ENCODE data around the gene MRFAP1. TPM values are rescaled to one million over a fixed set of nuclear protein-coding genes. Genes with fewer than 3 reads are reported as not detected.
A peak's percentile ranks its signal among the peaks of the same experiment; 100 is the strongest.

MRFAP1 gene
- total RNA-seq, 4 donors from 2014 or later = 143 to 214 (median 163) TPM

GRCh38 chr4:6687947-6688878, 47.7 kb downstream of the MRFAP1 start:
- Histone ChIP-seq H3K27ac (peak overlapping the region; percentile 76), H3K4me1 (peaks cover 15% of the 10 kb centered on the region), H3K9me3 (no peaks in the 10 kb centered on the region), H3K36me3 (no peaks in the 10 kb centered on the region), H3K27me3 (no peaks in the 10 kb centered on the region), H3K4me3 (no peak overlapping the region)
- no peak for DNase-seq (ENCODE audit: low spot score in 2 of 2)
- TF ChIP-seq POLR2AphosphoS5 (IDR thresholded peaks at IDR 0.05) (no peak), CTCF (IDR thresholded peaks at IDR 0.05) (peak in 1 of 2 donors; percentile 19)
- 86% methylated on average over 22 of the region's 24 CpGs for WGBS

- 47% methylated on average over 17 of the region's 23 CpGs for WGBS
- H3K4me1 ChIP-seq = peaks cover 22% of the 10 kb centered on the region
- H3K27me3 ChIP-seq = no peaks in the 10 kb centered on the region
- DNase-seq (ENCODE audit: low spot score in 2 of 2) = no peak
- peak overlapping the region; percentile 76 for H3K27ac ChIP-seq
- H3K36me3 ChIP-seq = no peaks in the 10 kb centered on the region
- no peak for TF ChIP-seq POLR2A (IDR thresholded peaks at IDR 0.05)
- no peak for TF ChIP-seq CTCF (IDR thresholded peaks at IDR 0.05)
- TF ChIP-seq EP300 (IDR thresholded peaks at IDR 0.05) = no peak
- no peak for TF ChIP-seq POLR2AphosphoS5 (IDR thresholded peaks at IDR 0.05)
- H3K9me3 ChIP-seq = no peaks in the 10 kb centered on the region
- peak overlapping the region; percentile 11 for H3K4me3 ChIP-seq
Measured at GRCh38 chr4:6688879-6689505, 48.5 kb downstream of the MRFAP1 start.

GRCh38 chr4:6689506-6689960, 49.0 kb downstream of the MRFAP1 start:
- Histone ChIP-seq H3K36me3 (no peaks in the 10 kb centered on the region), H3K27ac (peak overlapping the region; percentile 76), H3K4me1 (peaks cover 26% of the 10 kb centered on the region), H3K9me3 (no peaks in the 10 kb centered on the region), H3K4me3 (peak overlapping the region; percentile 11), H3K27me3 (no peaks in the 10 kb centered on the region)
- WGBS = 87% methylated on average over 8 of the region's 15 CpGs
- TF ChIP-seq POLR2AphosphoS5 (IDR thresholded peaks at IDR 0.05) (no peak), CTCF (IDR thresholded peaks at IDR 0.05) (no peak), POLR2A (IDR thresholded peaks at IDR 0.05) (no peak), EP300 (IDR thresholded peaks at IDR 0.05) (no peak)
- no peak for DNase-seq (ENCODE audit: low spot score in 2 of 2)

Other genes starting within 250 kb of the MRFAP1 start
- 10 to 100 TPM; 42.5 to 81.5 (median 61.0) TPM for gene PPP2R2C, start 168.1 kb upstream of the MRFAP1 start, total RNA-seq
- gene MAN2B2, start 65.5 kb upstream of the MRFAP1 start, total RNA-seq = 10 to 100 TPM; 19.6 to 27.9 (median 25.2) TPM
- 10 to 100 TPM in 2 of 4 donors, 1 to 10 TPM in 2; 4.7 to 27.7 (median 9.3) TPM for gene S100P, start 53.2 kb downstream of the MRFAP1 start, total RNA-seq
- gene MRFAP1L1, start 69.2 kb downstream of the MRFAP1 start, total RNA-seq = 10 to 100 TPM; 40.6 to 63.4 (median 53.4) TPM
- gene BLOC1S4, start 75.5 kb downstream of the MRFAP1 start, total RNA-seq = 10 to 100 TPM in 3 of 4 donors, 1 to 10 TPM in 1; 5.1 to 20.2 (median 14.8) TPM
- 10 to 100 TPM; 27.6 to 34.1 (median 32.7) TPM for gene KIAA0232, start 142.0 kb downstream of the MRFAP1 start, total RNA-seq